Endothelial cell of umbilical vein (primary cell): Measurements from ENCODE around the gene ARHGAP15. TPM values are rescaled to one million over a fixed set of nuclear protein-coding genes. Genes with fewer than 3 reads are reported as not detected.

ENCODE experiments used
- BruUV-seq: library from RNA; stranded (reverse); fragments of 400-500 nt; replicated peaks from 2 replicates; lab custom pipeline; 2021; lab: Mats Ljungman, UMichigan
- CTCF ChIA-PET: fragments of 300-600, 350-600 bp; sonication (Branson Sonifier 250); formaldehyde crosslinking; loops from one replicate; lab custom pipeline; 2021; ENCODE audit warnings: antibody characterized with exemption, inconsistent platforms; lab: Charles Lee
- POLR2A ChIA-PET: fragments of 300-600, 350-600 bp; sonication (Branson Sonifier 250); formaldehyde crosslinking; loops from one replicate; lab custom pipeline; 2021; ENCODE audit warnings: antibody characterized with exemption, inconsistent platforms; lab: Charles Lee
- DNase-seq: peaks from one replicate; pipeline ENCODE4 v3.0.0-alpha.2; 2011; ENCODE audit warnings: low read depth, low spot score
- FAIRE-seq: peaks from 2 replicates; lab custom pipeline; 2011; peaks lifted over from hg19 to GRCh38; lab: Jason Lieb, UNC
- H2AFZ ChIP-seq: 2 replicates; pipeline ENCODE4 v1.6.0; 2012; ENCODE audit warnings: low read depth, low read length, control low read depth, inconsistent platforms
- H3K27ac ChIP-seq: 2 replicates; pipeline ENCODE4 v1.5.1; 2011; ENCODE audit warnings: low read depth, mild to moderate bottlenecking, control low read depth, low read length, moderate library complexity; ENCODE audit not compliant: insufficient read depth
- H3K27me3 ChIP-seq, 2 experiments: 2 replicates each; pipeline versions ENCODE4 v1.6.0 to v1.6.1; 2011; ENCODE audit warnings: low read length in 2 of 2, mixed read lengths in 1 of 2; ENCODE audit not compliant: control insufficient read depth in 2 of 2, insufficient read depth in 2 of 2
- H3K36me3 ChIP-seq, 2 experiments: 2 replicates in 1 of 2; 3 replicates in 1 of 2; pipeline ENCODE4 v1.5.1; 2011; ENCODE audit warnings: low read length in 2 of 2, mild to moderate bottlenecking in 1 of 2, moderate library complexity in 1 of 2; ENCODE audit not compliant: control insufficient read depth in 2 of 2, insufficient read depth in 2 of 2; ENCODE audit errors: extremely low read depth in 1 of 2
- H3K4me1 ChIP-seq: 3 replicates; pipeline ENCODE4 v1.5.1; 2011; ENCODE audit warnings: mild to moderate bottlenecking, low read length; ENCODE audit not compliant: control insufficient read depth, insufficient read depth; ENCODE audit errors: extremely low read depth
- H3K4me2 ChIP-seq: 2 replicates; pipeline ENCODE4 v1.6.1; 2011; ENCODE audit warnings: low read length, control low read depth, mixed read lengths; ENCODE audit not compliant: insufficient read depth
- H3K4me3 ChIP-seq, 3 experiments: fragments of 200-600 bp in 1 of 3; sonication (generic), shearing (Covaris generic) in 1 of 3; replicated peaks in 1 of 3; 2 replicates each; pipeline ENCODE4 v1.5.1; 2011 to 2016; ENCODE audit warnings: control low read depth in 3 of 3, low read length in 3 of 3, mild to moderate bottlenecking in 2 of 3, inconsistent platforms in 1 of 3, low read depth in 1 of 3, moderate library complexity in 1 of 3; ENCODE audit not compliant: insufficient read depth in 1 of 3
- H3K79me2 ChIP-seq: 2 replicates; pipeline ENCODE4 v1.6.0; 2012; ENCODE audit warnings: low read length, inconsistent platforms; ENCODE audit not compliant: control insufficient read depth, insufficient read depth
- H3K9ac ChIP-seq: replicated peaks from 2 replicates; pipeline ENCODE3; 2011; ENCODE audit warnings: low read length, control low read depth; ENCODE audit not compliant: insufficient read depth; ENCODE audit errors: extremely low read depth
- H3K9me1 ChIP-seq: replicated peaks from 3 replicates; pipeline ENCODE4 v1.6.0; 2011; ENCODE audit warnings: mild to moderate bottlenecking, low read length; ENCODE audit not compliant: control insufficient read depth, insufficient read depth; ENCODE audit errors: extremely low read depth
- H3K9me3 ChIP-seq: replicated peaks from 2 replicates; pipeline ENCODE4 v1.5.1; 2012; ENCODE audit warnings: low read length, inconsistent platforms; ENCODE audit not compliant: control insufficient read depth, insufficient read depth
- H4K20me1 ChIP-seq: replicated peaks from 2 replicates; pipeline ENCODE3; 2011; ENCODE audit warnings: mild to moderate bottlenecking, low read length; ENCODE audit not compliant: control insufficient read depth, insufficient read depth; ENCODE audit errors: extremely low read depth
- EZH2 ChIP-seq: IDR thresholded peaks from 2 replicates; pipeline ENCODE4 v1.6.1; 2012; ENCODE audit warnings: borderline replicate concordance, low read depth, mild to moderate bottlenecking, moderate library complexity, low read length, inconsistent platforms; ENCODE audit not compliant: severe bottlenecking
- FOS ChIP-seq: IDR thresholded peaks from 2 replicates; pipeline ENCODE4 v1.6.1; 2011; ENCODE audit warnings: mild to moderate bottlenecking, low read length, moderate library complexity, borderline replicate concordance; ENCODE audit not compliant: insufficient read depth
- GATA2 ChIP-seq: IDR thresholded peaks from 2 replicates; pipeline ENCODE4 v1.7.0; 2011; ENCODE audit warnings: low read depth, mild to moderate bottlenecking, moderate library complexity, mixed read lengths, low read length; ENCODE audit not compliant: insufficient read length, insufficient read depth
- JUN ChIP-seq: IDR thresholded peaks from 2 replicates; pipeline ENCODE4 v1.6.1; 2011; ENCODE audit warnings: borderline replicate concordance, low read depth; ENCODE audit not compliant: insufficient read length, insufficient read depth
- MYC ChIP-seq: IDR thresholded peaks from one replicate; pipeline ENCODE4 v1.6.1; 2011; ENCODE audit warnings: mild to moderate bottlenecking, low read depth, low read length
- POLR2A ChIP-seq: IDR thresholded peaks from 2 replicates; pipeline ENCODE4 v1.6.1; 2012; ENCODE audit warnings: low read depth, mild to moderate bottlenecking, control low read depth, low read length
- POLR2AphosphoS5 ChIP-seq: IDR thresholded peaks from 2 replicates; pipeline ENCODE4 v1.6.1; 2012; ENCODE audit warnings: low read depth, mild to moderate bottlenecking, control low read depth, low read length, moderate library complexity; ENCODE audit not compliant: insufficient read depth
- dilution Hi-C: fragments of 300-500 bp; cut with MboI; formaldehyde crosslinking; loops from one replicate; pipeline ENCODE4 v1.15.0; 2019; ENCODE audit warnings: low sequenced_read_pairs; ENCODE audit not compliant: extremely low pct_ligation_motif_present
- intact Hi-C: fragments of 100-400 bp; cut with micrococcal nuclease; formaldehyde crosslinking; loops from one replicate; pipeline ENCODE4 v1.10.0; 2022
- polyA plus RNA-seq, 4 experiments: library from polyadenylated mRNA; depleted of rRNA in 3 of 4; stranded (reverse) in 3 of 4; unstranded in 1 of 4; fragments of >200 nt; gene quantifications; 2 replicates each; pipeline versions ENCODE4 v1.2.1 to v1.2.3, GENCODE V29; 2011 to 2012; ENCODE audit warnings: missing spikeins in 1 of 4
- total RNA-seq: library from RNA; stranded (reverse); gene quantifications from 2 replicates; pipeline ENCODE4 v1.2.3, GENCODE V29; 2021
- TF ChIP-seq, protein P1 (sequence below): IDR thresholded peaks from 2 replicates; pipeline ENCODE4 v1.6.1; 2011; ENCODE audit not compliant: insufficient read depth, insufficient read length
- TF ChIP-seq, protein P2 (sequence below), 2 donors: IDR thresholded peaks; 1 replicate in 1 of 2; 2 replicates in 1 of 2; pipeline ENCODE4 v1.5.1; 2011; ENCODE audit warnings: low read length in 2 of 2, mild to moderate bottlenecking in 2 of 2, moderate library complexity in 2 of 2, control low read depth in 1 of 2, inconsistent platforms in 1 of 2, low read depth in 1 of 2; ENCODE audit not compliant: insufficient read depth in 1 of 2; ENCODE audit errors: extremely low read depth in 1 of 2

The ARHGAP15 gene
- total and polyA plus RNA-seq, 2 donors (not counting 3 experiments of a cell fraction or from before 2014, with no cell fraction given), result not detected

DNA sequence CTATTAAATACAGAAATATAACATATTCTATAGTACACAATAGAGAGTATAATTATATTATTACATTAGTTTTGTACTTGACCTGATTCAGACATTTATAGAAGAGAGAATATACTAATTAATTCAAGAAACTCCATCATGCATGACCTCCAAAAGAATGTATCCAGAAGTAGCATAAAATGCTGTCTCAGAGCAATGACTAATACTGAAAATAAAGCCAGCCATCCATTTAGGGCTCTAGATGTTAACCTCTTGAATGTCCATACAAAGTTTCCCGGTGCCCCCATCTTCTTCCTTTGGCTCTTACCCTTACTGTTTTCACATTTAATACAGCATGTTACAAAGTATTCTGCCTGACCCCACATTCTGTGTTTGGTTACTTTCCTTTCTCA, 102.0 kb downstream of the ARHGAP15 start:
- no peak overlapping the region for H3K9ac ChIP-seq
- H2AFZ ChIP-seq, result no peak overlapping the region
- no peak overlapping the region for H3K4me2 ChIP-seq
- FAIRE-seq (no peak), DNase-seq (no peak)
- H3K79me2 ChIP-seq, result no peaks in the 10 kb centered on the region
- no TSS peak for BruUV-seq
- H4K20me1 ChIP-seq, result no peaks in the 10 kb centered on the region
- H3K27me3 ChIP-seq, result no peaks in the 10 kb centered on the region
- H3K4me1 ChIP-seq, result no peaks in the 10 kb centered on the region
- no peak overlapping the region for H3K27ac ChIP-seq
- H3K4me3 ChIP-seq, result no peak overlapping the region
- dilution Hi-C loops, result no loop called here
- H3K36me3 ChIP-seq, result no peaks in the 10 kb centered on the region
- intact Hi-C loops, result no loop called here
- CTCF ChIA-PET, result interaction anchor here (2.0 kb wide), 1 partner anchor 28 kb away, joined by 8 read pairs; no protein-coding TSS in a partner anchor
- H3K9me3 ChIP-seq, result no peaks in the 10 kb centered on the region
- POLR2A ChIA-PET, result no interaction called here
- no peaks in the 10 kb centered on the region for H3K9me1 ChIP-seq
- TF ChIP-seq POLR2AphosphoS5 (no peak), POLR2A (no peak), MYC (no peak), GATA2 (no peak), JUN (no peak), FOS (no peak), EZH2 (no peak)
- TF ChIP-seq, protein P1, sequence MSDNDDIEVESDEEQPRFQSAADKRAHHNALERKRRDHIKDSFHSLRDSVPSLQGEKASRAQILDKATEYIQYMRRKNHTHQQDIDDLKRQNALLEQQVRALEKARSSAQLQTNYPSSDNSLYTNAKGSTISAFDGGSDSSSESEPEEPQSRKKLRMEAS, result no peak
- TF ChIP-seq, protein P2, sequence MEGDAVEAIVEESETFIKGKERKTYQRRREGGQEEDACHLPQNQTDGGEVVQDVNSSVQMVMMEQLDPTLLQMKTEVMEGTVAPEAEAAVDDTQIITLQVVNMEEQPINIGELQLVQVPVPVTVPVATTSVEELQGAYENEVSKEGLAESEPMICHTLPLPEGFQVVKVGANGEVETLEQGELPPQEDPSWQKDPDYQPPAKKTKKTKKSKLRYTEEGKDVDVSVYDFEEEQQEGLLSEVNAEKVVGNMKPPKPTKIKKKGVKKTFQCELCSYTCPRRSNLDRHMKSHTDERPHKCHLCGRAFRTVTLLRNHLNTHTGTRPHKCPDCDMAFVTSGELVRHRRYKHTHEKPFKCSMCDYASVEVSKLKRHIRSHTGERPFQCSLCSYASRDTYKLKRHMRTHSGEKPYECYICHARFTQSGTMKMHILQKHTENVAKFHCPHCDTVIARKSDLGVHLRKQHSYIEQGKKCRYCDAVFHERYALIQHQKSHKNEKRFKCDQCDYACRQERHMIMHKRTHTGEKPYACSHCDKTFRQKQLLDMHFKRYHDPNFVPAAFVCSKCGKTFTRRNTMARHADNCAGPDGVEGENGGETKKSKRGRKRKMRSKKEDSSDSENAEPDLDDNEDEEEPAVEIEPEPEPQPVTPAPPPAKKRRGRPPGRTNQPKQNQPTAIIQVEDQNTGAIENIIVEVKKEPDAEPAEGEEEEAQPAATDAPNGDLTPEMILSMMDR (IDR thresholded peaks at IDR 0.05; ENCODE audit: extremely low read depth in 1 of 2, insufficient read depth in 1 of 2, low read depth in 1 of 2, low read length in 2 of 2), result no peak
